WTC11 (cell line): Measurements from ENCODE around the gene ENC1. TPM values are rescaled to one million over a fixed set of nuclear protein-coding genes. Genes with fewer than 3 reads are reported as not detected.

Source experiments
- ATAC-seq: fragments of 200-7000 bp; cut with Tn5 transposase; 2 replicates; pipeline ENCODE4 v1.10.0; 2021; ENCODE audit warnings: mild to moderate bottlenecking, moderate library complexity
- CTCF ChIA-PET: fragments of 300-600 bp; sonication (Branson Sonifier 250); formaldehyde crosslinking; loops from one replicate; lab custom pipeline; 2021; ENCODE audit warnings: antibody characterized with exemption; lab: Charles Lee
- POLR2A ChIA-PET: fragments of 350-600 bp; sonication (Branson Sonifier 250); formaldehyde crosslinking; loops from one replicate; lab custom pipeline; 2021; ENCODE audit warnings: antibody characterized with exemption; lab: Charles Lee
- DNase-seq: peaks from one replicate; pipeline ENCODE4 v3.0.0; 2021; ENCODE audit warnings: low spot score
- H3K27ac Mint-ChIP-seq: 2 replicates; pipeline ENCODE4 v1.8.0; 2021; ENCODE audit warnings: mixed read lengths
- H3K27me3 Mint-ChIP-seq: 2 replicates; pipeline ENCODE4 v1.8.0; 2021; ENCODE audit warnings: low read depth, mild to moderate bottlenecking, moderate library complexity, mixed read lengths
- H3K36me3 Mint-ChIP-seq: 2 replicates; pipeline ENCODE4 v1.8.0; 2021; ENCODE audit warnings: mixed read lengths
- H3K4me1 Mint-ChIP-seq: 2 replicates; pipeline ENCODE4 v1.8.0; 2022; ENCODE audit warnings: mixed read lengths
- H3K4me3 Mint-ChIP-seq: 2 replicates; pipeline ENCODE4 v1.8.0; 2021; ENCODE audit warnings: mild to moderate bottlenecking, moderate library complexity, mixed read lengths
- H3K9me3 Mint-ChIP-seq: 2 replicates; pipeline ENCODE4 v1.8.0; 2021; ENCODE audit warnings: mixed read lengths
- AR ChIP-seq: fragments of 250-450 bp; sonication (Bioruptor Pico); IDR thresholded peaks from 2 replicates; pipeline ENCODE4 v1.9.0; 2021; ENCODE audit warnings: mild to moderate bottlenecking
- ATF1 ChIP-seq: sonication (generic); formaldehyde crosslinking; IDR thresholded peaks from 2 replicates; pipeline ENCODE4 v1.8.1; 2023; ENCODE audit warnings: mild to moderate bottlenecking, moderate library complexity, missing genetic modification reagents
- ATF2 ChIP-seq: sonication (generic); formaldehyde crosslinking; IDR thresholded peaks from 2 replicates; pipeline ENCODE4 v1.8.1; 2022; ENCODE audit warnings: low read depth, missing genetic modification reagents, borderline replicate concordance
- CBFB ChIP-seq: sonication (generic); formaldehyde crosslinking; IDR thresholded peaks from 2 replicates; pipeline ENCODE4 v1.8.1; 2022; ENCODE audit warnings: mild to moderate bottlenecking, low read depth, missing genetic modification reagents
- CREM ChIP-seq: sonication (generic); formaldehyde crosslinking; IDR thresholded peaks from 2 replicates; pipeline ENCODE4 v1.8.1; 2022; ENCODE audit warnings: mild to moderate bottlenecking, missing genetic modification reagents, moderate library complexity
- CTCF ChIP-seq: fragments of 200-600 bp; IDR thresholded peaks from 2 replicates; pipeline ENCODE4 v1.8.0; 2022; ENCODE audit warnings: antibody characterized with exemption
- ELF4 ChIP-seq: sonication (generic); formaldehyde crosslinking; IDR thresholded peaks from 2 replicates; pipeline ENCODE4 v1.8.1; 2022; ENCODE audit warnings: low read depth, mild to moderate bottlenecking, moderate library complexity, missing genetic modification reagents
- EMX1 ChIP-seq: fragments of 250-450 bp; sonication (Bioruptor Pico); IDR thresholded peaks from 2 replicates; pipeline ENCODE4 v1.8.0; 2021; ENCODE audit warnings: mild to moderate bottlenecking
- IRF1 ChIP-seq: sonication (generic); formaldehyde crosslinking; IDR thresholded peaks from 2 replicates; pipeline ENCODE4 v1.8.0; 2023; ENCODE audit warnings: missing genetic modification reagents
- JAZF1 ChIP-seq: fragments of 250-450 bp; sonication (Bioruptor Pico); IDR thresholded peaks from 2 replicates; pipeline ENCODE4 v1.9.0; 2021; ENCODE audit warnings: moderate library complexity, mild to moderate bottlenecking, inconsistent platforms
- JUN ChIP-seq: sonication (generic); formaldehyde crosslinking; IDR thresholded peaks from 2 replicates; pipeline ENCODE4 v1.8.0; 2023; ENCODE audit warnings: mild to moderate bottlenecking, missing genetic modification reagents
- MLX ChIP-seq: sonication (generic); formaldehyde crosslinking; IDR thresholded peaks from 2 replicates; pipeline ENCODE4 v1.8.1; 2023; ENCODE audit warnings: mild to moderate bottlenecking, missing genetic modification reagents, moderate library complexity
- MYBL2 ChIP-seq: sonication (generic); formaldehyde crosslinking; IDR thresholded peaks from 2 replicates; pipeline ENCODE4 v1.8.1; 2023; ENCODE audit warnings: mild to moderate bottlenecking, moderate library complexity, missing genetic modification reagents
- NFE2L1 ChIP-seq: sonication (generic); formaldehyde crosslinking; IDR thresholded peaks from 2 replicates; pipeline ENCODE4 v1.8.1; 2023; ENCODE audit warnings: missing genetic modification reagents
- NR1H2 ChIP-seq: sonication (generic); formaldehyde crosslinking; IDR thresholded peaks from 2 replicates; pipeline ENCODE4 v1.9.0; 2021; ENCODE audit warnings: mild to moderate bottlenecking, moderate library complexity, missing genetic modification reagents
- NR2C2 ChIP-seq: sonication (generic); formaldehyde crosslinking; IDR thresholded peaks from 2 replicates; pipeline ENCODE4 v1.8.0; 2022; ENCODE audit warnings: mild to moderate bottlenecking, missing genetic modification reagents
- NR3C1 ChIP-seq: sonication (generic); formaldehyde crosslinking; conservative IDR thresholded peaks from 2 replicates; pipeline ENCODE4 v1.8.1; 2023; ENCODE audit warnings: low read depth, mild to moderate bottlenecking, missing genetic modification reagents
- RORB ChIP-seq: fragments of 250-450 bp; sonication (Bioruptor Pico); IDR thresholded peaks from 2 replicates; pipeline ENCODE4 v1.9.0; 2021; ENCODE audit warnings: mild to moderate bottlenecking
- SP1 ChIP-seq: sonication (generic); formaldehyde crosslinking; conservative IDR thresholded peaks from 2 replicates; pipeline ENCODE4 v1.8.1; 2022; ENCODE audit warnings: missing genetic modification reagents
- TP53 ChIP-seq: sonication (generic); formaldehyde crosslinking; IDR thresholded peaks from 2 replicates; pipeline ENCODE4 v1.8.1; 2023; ENCODE audit warnings: mild to moderate bottlenecking, missing genetic modification reagents
- ZNF121 ChIP-seq: sonication (generic); formaldehyde crosslinking; IDR thresholded peaks from 2 replicates; pipeline ENCODE4 v1.8.0; 2023; ENCODE audit warnings: missing genetic modification reagents
- ZNF138 ChIP-seq: sonication (generic); formaldehyde crosslinking; conservative IDR thresholded peaks from 2 replicates; pipeline ENCODE4 v1.8.1; 2022; ENCODE audit warnings: mild to moderate bottlenecking, moderate library complexity, missing genetic modification reagents
- ZNF219 ChIP-seq: sonication (generic); formaldehyde crosslinking; IDR thresholded peaks from 2 replicates; pipeline ENCODE4 v1.8.0; 2023; ENCODE audit warnings: missing genetic modification reagents, mild to moderate bottlenecking, borderline replicate concordance
- ZNF425 ChIP-seq: fragments of 250-450 bp; sonication (Bioruptor Pico); conservative IDR thresholded peaks from 2 replicates; pipeline ENCODE4 v1.9.0; 2021; ENCODE audit warnings: mild to moderate bottlenecking
- ZNF671 ChIP-seq: fragments of 250-450 bp; sonication (Bioruptor Pico); IDR thresholded peaks from 2 replicates; pipeline ENCODE4 v1.8.0; 2021; ENCODE audit warnings: mild to moderate bottlenecking
- total RNA-seq: library from RNA; stranded (reverse); gene quantifications from 3 replicates; pipeline ENCODE4 v1.2.3, GENCODE V29; 2021

Gene ENC1
- total RNA-seq, 1 experiment from 2014 or later = 18.3 TPM

GRCh38 chr5:74608736-74609601, 31.6 kb downstream of the ENC1 start:
- Mint-ChIP-seq H3K27ac (no peak overlapping the region), H3K4me3 (no peak overlapping the region), H3K27me3 (no peaks in the 10 kb centered on the region), H3K4me1 (peaks cover 8% of the 10 kb centered on the region; the same call in 1 of the 2 replicates), H3K9me3 (no peaks in the 10 kb centered on the region), H3K36me3 (no peaks in the 10 kb centered on the region)
- TF ChIP-seq ZNF138 (CRISPR knock-in tag) (no peak), JUN (CRISPR knock-in tag) (no peak), MLX (CRISPR knock-in tag) (no peak), NR2C2 (no peak), TP53 (no peak), AR (CRISPR knock-in tag) (no peak), EMX1 (no peak), NFE2L1 (CRISPR knock-in tag) (no peak), ATF1 (no peak), JAZF1 (CRISPR knock-in tag) (no peak), NR3C1 (CRISPR knock-in tag) (no peak), ATF2 (CRISPR knock-in tag) (no peak), CBFB (CRISPR knock-in tag) (no peak), RORB (no peak), ZNF121 (CRISPR knock-in tag) (no peak), ZNF219 (CRISPR knock-in tag) (no peak), CREM (CRISPR knock-in tag) (no peak), CTCF (no peak)
- CTCF ChIA-PET = no interaction called here
- POLR2A ChIA-PET = no interaction called here
- ATAC-seq = no peak
- DNase-seq = no peak

GRCh38 chr5:74605759-74606158, 34.8 kb downstream of the ENC1 start:
- no peak overlapping the region for H3K4me3 Mint-ChIP-seq
- POLR2A ChIA-PET = no interaction called here
- no peaks in the 10 kb centered on the region for H3K36me3 Mint-ChIP-seq
- H3K4me1 Mint-ChIP-seq = peaks cover 4% of the 10 kb centered on the region; the same call in 1 of the 2 replicates
- H3K27ac Mint-ChIP-seq = no peak overlapping the region
- H3K27me3 Mint-ChIP-seq = no peaks in the 10 kb centered on the region
- no peaks in the 10 kb centered on the region; the same call in 1 of the 2 replicates for H3K9me3 Mint-ChIP-seq
- CTCF ChIA-PET = no interaction called here
- ATAC-seq = no peak
- DNase-seq = no peak
- TF ChIP-seq ELF4 (CRISPR knock-in tag) (no peak), IRF1 (CRISPR knock-in tag) (no peak), MYBL2 (CRISPR knock-in tag) (no peak), ZNF425 (no peak), SP1 (no peak), ZNF671 (CRISPR knock-in tag) (no peak), NR1H2 (CRISPR knock-in tag) (no peak)
